ENCODE data around the gene TMEM52B.

The TMEM52B gene

DNA sequence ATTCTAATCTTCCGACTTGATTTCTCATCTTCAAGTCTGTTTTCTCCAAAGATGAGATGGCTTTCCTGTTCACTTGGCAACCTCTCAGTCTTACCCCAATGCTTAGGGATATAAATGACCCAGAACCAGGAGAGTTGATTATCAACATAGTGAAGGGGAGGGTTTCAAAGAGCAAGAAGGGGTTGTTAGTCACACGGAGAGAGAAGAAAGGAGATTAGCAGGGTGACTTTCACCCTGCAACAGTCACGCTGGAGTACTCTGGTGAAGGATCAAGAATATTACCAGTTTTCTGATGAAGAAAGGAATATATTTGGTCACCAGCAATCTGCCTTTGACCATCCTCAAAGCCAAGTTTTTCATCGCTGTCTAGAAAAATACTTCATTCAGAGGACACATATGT, at the start of gene TMEM52B:
TMEM52B (plus strand) TSS at position 212 of the 400 bp plus-strand sequence. CDS start 543 bp downstream, outside the sequence.
- no peak for DNase-seq

DNA sequence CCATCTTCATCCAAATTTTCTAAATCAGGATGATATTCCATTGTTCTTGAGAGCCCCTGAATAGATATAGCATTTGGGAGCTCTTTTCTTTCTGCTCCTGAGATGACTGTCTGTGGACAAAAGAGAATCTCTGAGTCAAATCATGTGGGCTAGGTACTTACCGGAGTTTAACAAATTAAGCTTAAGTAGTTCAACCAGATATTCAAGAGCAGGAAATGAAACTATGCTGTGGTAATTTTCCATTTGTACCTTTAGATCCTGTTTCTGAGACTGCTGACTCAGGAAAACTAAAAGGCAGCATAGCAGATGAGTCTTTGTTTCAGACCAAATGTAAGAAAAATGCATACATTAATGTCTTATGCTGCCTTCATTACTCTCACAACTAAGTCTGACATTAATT, 48.8 kb upstream of the TMEM52B start, which contains the start of gene CLEC7A:
CLEC7A (minus strand) TSS at position 158 of the 400 bp plus-strand sequence; CDS start at position 41, 117 bp downstream.
- DNase-seq: peak; percentile 85

DNA sequence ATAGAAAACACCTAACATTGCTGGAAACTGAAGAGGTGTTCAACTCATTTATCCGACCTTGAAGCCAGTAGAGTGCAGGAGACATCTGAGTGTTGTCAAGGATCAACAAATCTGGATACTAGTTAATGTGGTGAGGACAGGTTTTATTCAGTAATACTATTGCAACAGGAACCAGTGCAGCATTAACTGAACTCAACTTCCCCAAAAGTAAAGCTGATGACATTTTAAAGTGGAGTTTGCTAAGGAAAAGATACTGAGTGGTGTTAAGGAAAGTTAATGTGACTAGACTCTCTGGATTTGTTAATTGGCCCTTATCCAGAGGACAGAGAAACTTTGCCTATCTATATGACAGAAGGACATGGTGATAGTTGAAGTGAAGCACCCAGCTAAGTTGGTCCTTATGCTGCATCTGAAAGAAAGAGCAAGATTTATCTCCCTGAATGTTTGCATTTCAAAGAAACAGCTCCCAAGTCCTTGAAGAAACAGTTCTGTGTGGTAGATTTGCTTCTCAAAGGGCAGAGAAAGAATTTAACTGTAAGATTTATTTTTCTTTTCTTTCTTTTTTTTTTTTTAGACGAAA, 47.6 kb upstream of the TMEM52B start:
- peak; percentile 73 for DNase-seq

DNA sequence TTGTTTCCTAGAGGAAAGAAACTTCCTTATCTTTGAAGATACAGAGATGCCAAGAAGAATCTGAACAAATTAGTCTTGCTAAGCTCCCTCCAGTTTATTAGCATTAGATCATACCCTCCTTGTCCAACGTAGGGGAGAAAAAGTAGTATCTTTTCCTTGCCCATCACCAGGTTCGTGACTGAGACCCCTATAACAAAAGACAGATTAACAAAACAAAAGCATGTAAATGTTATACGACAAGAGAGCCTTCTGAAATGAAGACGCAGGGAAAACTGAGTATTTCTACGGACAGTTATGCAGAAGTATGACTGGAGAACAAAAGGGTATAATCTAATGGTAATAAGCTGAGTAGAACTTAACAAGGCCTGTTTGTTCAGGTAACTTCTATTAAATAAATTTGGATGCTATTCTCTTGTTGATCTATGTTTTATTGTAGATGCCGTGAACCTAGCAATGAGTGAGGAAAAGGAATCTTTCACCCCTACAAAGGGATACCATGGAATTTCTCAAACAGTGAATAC, 45.9 kb upstream of the TMEM52B start:
- no peak for DNase-seq

DNA sequence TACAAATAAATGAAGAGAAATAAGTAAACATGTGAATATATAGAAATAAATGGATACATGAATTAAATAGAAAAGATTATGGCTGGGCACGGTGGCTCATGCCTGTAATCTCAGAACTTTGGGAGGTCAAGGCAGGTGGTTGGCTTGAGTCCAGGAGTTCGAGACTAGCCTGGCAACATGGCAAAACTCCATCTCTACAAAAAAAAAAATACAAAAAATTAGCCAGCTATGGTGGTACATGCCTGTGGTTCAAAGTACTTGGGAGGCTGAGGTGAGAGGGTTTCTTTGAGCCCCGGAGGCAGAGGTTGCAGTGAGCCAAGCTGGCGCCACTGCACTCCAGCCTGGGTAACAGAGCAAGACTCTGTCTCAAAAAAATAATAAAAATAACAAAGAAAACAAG, 43.7 kb upstream of the TMEM52B start:
- no peak for DNase-seq

DNA sequence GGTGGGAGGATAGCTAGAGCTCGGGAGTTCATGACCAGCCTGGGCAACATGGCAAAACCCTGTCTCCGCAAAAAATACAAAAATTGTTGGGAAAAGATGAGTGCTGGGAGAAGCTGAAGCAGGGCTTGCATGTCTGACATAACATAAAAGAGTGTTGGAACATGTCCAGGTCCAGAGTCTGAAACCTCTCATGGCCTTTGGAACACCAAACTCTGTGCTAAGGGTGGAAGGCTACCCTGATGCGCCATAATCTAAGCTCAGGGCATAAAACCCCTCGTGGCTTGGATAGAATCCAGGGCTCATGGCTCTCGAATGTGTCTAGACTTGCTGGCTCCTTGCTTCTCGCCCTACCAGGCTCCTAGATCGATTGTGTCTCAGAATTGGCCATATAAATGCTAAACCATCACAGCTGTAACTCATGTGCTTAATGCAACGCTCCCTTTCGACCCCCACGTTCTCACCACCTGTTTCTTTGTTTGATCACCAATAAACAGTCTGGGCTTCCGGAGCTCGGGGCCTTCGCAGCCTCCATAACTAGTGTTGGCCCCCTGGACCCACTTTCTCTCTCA, 42.1 kb upstream of the TMEM52B start:
- DNase-seq: peak; percentile 15

DNA sequence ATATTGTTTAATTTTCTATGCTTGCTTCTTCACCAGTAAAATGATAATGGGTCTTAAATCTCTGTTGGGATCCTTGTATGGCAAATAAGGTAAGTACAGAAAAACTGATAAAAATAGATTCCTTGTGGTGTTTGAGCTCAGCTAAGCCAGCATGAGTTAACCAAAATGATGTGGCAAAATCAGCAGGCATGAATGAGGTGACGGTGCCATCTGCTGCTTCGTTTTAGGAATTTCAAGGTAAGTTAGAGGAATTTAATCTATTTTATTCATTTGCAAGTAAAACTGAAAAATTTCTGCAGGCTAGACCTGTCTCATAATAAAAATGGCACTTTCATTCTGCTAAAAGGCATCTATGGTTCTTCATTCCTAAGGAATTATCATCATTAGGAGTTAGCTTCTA, 38.8 kb upstream of the TMEM52B start:
- peak; percentile 77 for DNase-seq

DNA sequence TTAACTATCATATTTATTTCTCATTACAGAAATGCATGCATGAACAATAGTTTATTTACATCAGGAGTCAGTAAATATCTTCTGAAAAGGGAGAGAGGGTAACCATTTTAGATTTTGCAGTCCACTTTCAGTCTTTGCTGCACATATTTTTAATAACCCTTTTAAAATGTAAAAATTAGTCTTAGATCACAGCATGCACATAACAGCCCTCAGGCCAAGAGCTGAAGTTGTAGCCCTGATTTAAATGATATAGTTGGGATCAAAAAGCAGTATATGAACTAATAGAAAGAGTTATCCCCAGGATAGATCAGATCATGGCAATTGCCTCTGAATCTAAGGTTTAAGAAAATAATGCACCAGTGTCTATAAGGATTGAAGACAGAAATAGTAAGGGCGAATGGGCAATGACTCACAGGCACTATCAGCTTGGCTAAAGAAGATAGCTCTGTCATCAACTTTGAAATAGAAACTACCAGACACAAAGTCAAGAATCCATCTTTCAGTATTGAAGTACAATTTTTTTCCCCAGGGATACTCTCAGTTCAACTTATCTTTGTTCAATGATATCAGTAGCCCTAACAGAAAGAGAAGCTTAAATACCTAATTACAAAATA, 35.7 kb upstream of the TMEM52B start:
- peak; percentile 3 for DNase-seq

DNA sequence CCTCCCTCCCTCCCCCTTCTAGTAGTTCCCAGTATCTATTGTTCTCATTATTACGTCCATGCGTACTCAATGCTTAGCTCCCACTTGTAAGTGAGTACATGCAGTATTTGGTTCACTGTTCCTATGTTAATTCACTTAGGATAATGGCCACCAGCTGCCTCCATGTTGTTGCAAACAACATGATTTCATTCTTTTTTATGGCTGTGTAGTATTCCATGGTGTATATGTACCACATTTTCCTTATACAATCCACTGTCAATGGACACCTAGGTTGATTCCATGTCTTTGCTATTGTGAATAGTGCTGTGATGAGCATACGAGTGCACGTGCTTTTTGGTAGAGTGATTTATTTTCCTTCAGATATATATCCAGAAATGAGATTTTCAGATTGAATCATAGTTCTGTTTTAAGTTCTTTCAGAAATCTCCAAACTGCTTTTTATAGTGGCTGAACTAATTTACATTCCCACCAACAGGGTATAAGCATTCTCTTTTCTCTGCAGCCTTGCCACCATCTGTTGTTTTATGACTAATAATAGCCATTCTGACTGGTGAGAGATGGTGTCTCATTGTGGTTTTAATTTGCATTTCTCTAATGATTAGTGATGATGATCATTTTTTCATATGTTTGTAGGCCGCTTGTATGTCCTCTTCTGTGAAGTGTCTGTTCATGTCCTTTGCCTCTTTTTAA, 31.0 kb upstream of the TMEM52B start:
- DNase-seq: no peak

DNA sequence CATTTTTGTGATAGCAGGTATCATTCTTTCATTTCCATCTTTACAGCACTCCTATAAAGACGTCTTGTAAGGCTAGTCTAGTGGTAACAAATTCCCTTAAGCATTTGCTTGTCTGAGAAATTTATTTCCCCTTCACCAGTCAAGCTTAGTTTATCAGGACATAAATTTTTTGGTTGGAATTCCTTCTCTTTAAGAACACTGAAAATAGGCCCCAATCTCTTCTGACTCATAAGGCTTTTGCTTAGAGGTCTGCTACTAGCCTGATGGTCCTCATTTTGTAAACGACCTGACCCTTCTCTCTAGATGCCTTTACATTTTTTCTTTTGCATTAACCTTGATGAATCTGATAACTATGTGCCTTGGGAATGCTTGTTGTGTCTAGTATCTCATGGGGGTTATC, 27.2 kb upstream of the TMEM52B start:
- DNase-seq: no peak

DNA sequence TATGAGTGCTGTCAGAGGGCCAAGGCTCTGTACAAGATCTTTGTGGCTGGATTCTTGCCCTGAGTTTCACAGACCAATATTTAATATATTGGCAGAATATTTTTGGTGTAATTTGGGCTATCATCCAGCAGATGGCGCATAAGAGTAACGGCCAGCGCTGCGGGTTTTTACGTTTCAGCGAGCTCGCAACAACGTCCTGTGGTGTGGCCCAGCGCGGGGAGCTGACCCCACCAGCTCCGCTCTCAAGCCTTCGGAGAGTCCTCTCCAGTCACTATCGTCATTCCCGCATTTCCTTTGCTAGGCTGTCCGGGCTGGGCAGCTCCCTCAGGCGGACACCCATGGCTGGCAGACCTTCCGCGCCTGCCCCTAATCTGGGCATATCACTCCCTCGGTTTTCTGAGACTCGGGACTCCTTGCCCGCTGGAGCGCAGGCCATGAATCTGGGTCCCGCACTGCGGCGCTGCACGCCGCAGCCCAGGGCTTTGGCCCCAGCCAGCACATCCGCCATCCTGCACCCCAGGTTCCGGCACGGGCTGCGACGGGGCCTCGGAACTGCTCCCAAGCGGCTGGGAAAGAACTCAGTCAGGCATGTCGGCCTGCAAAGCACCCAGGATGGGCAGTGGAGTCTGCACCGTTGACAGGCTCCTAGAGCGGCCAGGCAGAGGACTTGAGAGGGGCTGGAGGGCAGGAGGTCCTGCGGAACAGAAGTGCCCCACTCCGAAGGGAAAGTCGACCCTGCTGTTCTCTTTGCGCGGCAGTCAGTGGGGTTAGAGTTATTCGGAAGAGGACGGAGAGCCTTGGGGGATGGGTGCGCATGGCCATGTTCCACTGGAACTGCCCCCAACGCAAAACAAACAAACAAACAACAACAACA, 25.3 kb upstream of the TMEM52B start:
- peak; percentile 38 for DNase-seq

DNA sequence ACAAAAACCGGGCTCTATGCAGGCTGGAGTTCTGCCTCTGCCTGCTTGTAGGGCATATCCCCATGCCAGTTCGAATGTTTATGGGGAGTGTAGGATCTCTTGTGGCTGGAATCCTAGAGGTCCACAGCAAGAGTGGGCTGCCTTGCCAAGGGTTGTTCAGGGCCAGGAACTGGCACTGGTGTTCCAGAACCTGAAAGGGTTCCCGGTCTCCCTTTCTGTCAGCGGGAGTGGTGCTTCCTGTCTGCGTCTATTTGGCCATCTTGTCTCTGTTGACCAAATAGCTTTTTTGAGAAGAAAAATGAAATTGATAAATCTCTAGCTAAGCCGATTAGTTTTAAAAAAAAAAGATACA, 24.7 kb upstream of the TMEM52B start:
- DNase-seq: no peak

DNA sequence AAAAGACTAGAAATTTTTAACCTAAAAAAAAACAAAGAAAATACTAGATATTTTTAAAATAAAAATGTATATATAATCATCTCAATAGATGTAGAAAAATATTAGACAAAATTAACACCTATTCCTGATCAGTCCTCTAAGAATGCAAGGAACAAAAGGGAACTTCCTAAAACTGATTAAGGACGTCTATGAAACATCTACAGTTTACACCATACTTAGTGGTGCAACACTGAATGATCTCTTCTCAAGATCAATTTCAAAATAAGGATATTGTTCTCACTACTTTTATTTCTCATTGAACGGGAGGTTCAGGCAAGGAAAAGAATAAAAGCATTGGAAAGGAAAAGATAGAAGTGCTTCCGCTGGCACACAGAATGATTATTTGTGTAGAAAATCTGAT, 22.9 kb upstream of the TMEM52B start:
- DNase-seq: no peak

DNA sequence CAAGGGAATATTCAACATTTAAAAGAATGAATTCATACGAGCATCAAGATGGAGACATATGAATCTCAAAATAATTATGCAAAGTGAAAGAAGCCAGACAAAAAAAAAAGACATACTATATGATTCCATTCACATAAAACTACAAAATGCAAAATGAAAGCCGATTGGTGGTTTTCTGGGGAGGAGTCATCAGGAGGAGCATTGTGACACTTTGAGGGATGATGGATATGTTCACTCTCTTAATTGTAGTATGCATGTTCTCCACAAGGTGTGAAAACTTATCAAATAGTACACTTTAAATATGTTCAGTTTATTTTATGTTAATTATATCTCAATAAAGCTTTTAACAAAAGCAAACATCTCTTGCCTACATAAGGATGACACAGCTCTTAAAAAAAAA, 20.4 kb upstream of the TMEM52B start:
- DNase-seq: no peak

DNA sequence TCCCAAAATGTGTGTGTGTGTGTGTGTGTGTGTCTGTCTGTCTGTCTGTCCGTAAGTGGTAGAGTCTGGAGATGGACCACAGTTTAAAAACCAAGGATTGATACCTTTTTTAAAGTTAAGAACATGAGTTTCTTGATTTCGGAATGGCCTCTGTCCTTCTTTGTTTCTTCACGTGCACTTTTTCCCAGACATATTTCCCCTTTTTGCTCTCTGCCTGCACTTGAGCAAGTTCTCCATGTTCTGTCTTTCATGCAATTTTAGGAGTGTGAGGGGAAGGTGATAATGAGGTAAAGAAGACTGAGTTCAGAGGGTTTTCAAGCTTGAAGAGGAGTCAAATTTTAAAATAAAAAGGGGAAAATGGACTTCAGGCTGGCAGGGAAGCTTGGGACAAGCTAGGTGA, 19.6 kb upstream of the TMEM52B start:
- no peak for DNase-seq

DNA sequence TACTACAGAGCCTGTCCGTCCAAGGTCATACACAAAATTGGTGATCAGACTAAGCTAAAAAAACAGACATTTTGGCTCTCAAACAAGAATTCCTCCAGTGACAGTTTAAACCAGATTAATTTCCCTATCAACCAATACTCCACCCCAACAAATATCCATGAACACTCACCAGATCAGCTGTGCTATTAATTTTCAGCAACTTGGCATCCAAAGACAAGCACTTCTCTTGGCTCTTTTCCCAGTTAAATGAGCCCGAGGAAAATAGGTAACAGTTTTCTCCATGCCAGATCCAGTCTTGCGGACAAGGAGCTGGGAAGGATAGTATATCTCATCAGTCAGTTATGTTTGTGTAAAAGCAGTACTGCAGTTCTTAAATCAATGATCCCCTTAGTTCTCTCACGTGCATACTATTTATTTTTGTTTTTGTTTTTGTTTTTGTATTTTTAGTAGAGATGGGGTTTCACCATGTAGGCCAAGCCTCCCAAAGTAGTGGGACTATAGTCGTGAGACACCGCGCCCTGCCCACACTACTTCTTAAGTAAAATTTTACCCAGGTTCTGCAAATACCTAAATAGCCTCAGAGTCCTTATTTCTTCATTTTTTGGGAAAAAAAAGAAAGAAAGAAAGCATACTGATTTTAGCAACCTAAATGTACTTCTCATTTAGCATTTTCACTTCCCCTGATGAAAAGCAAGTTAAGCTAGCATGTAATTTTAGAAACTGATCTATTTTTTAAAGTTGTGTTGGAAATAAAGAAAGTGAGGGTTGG, 18.0 kb upstream of the TMEM52B start:
- DNase-seq: peak; percentile 84

DNA sequence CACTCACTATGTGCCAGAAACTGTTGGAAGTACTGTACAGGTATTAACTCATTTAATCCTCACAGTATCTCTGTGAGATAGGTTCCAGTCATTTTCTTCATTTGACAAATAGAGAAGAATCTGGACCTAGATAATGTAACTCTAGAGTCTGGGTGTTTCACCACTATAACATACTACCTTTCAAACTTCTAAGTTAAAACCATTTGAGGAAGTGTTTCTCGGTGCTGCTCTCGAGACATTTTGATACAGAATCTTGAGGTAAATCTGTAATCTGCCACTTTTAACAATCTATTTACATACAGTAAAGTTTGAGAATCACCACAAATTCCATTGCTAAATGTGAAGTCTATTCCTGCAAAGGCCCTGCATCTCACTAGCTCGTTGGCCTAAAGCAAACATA, 15.7 kb upstream of the TMEM52B start:
- peak; percentile 34 for DNase-seq

DNA sequence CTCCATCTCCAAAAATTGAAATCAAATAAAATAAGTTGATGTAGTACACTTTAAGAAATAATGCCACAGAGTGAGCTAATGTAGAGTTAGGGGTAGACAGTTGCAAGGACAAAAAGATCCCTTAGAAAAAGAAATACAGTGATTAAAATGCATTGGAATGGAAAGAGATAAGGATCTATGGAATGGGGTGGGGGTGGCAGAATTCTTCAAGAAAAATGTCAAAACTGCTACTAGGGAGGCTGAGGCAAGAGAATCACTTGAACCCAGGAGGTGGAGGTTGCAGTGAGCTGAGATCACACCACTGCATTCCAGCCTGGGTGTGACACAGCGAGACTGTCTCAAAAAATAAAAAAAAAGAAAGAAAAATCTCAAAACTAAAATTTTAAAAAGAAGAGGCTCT, 13.4 kb upstream of the TMEM52B start:
- no peak for DNase-seq

DNA sequence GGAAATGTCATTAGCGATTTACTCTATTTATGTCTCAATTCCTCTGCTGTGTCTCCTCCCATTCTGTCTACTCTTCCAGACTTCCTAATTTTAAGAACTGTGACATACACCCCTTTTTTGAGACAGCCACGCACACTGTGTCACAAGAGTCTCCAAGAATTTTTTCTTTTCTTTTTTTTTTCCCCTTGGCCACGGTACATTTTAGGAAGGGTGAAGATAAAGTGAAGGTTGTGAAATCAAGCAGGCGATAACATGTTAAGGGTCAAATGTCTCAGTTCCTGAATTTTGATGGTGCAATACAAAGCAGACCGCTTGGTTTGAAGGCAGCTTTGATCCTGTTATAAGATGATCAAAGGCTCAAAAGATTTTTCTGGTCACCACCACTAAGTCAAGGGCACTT, 11.2 kb upstream of the TMEM52B start:
- peak; percentile 99 for DNase-seq

DNA sequence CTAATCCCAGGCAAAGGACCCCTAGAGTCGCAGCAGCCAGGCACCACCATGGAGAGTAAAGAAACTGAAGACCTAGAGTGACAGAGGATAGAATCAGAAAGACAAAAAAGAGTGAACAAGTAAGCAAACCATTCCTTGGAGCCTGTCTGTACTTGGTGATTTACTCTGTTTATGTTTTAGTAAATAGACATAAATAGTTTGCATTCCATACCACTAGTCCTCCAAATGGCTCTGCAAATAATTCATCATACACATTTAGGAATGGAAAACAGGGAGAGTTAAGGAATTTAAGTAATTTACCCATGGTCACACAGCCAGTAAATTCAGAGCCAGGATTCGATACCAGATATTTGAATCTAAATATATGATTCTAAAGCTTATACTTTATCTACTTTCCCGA, 9.7 kb upstream of the TMEM52B start:
- DNase-seq: no peak

DNA sequence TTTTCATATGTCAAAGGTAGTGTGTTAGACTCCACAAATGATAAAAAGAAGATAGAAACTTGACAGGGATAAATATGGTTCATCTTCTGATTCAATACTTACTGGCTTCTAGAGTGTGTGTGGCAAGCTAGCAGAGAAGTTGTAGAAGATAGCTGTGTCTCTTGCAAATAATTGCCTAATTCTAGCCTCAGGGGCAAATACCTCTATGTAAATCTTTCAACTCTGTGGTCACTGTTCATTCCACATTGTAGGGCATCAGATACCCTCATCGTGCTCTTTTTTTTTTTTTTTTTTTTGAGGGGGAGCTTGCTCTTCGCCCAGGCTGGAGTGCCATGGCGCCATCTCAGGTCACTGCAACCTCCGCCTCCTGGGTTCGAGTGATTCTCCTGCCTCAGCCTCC, 8.6 kb upstream of the TMEM52B start:
- DNase-seq: peak; percentile 32

Data from MV-4-11 (cell line).